Aorta (tissue), 4 donors: ENCODE results near the gene AP1M1. TPM values are rescaled to one million over a fixed set of nuclear protein-coding genes. Genes with fewer than 3 reads are reported as not detected.

ENCODE experiments used
- polyA plus RNA-seq, 2 donors: library from polyadenylated mRNA; stranded (reverse); fragments of 200-250 nt; gene quantifications; one replicate each; pipeline ENCODE4 v1.2.3, GENCODE V29; 2013
- total RNA-seq, 2 donors: library from RNA; stranded (reverse); fragmentation: NEBNext Ultra II Directional; extraction: Animal tissue kit (Norgen Biotek cat#: 25700); gene quantifications; one replicate each; pipeline ENCODE4 v1.2.1, GENCODE V29; 2021
- donor health status: healthy with polysubstance abuse.
- donor health status: Bipolar disorder and iron deficiency.
- donor health status: DM: no; HTN: no; CAD: no.
- donor health status: DM: yes; HTN: yes; CAD: no.

Gene AP1M1
- total and polyA plus RNA-seq, 4 donors, result 25.2 to 74.7 (median 68.5) TPM

Other genes with a start within 250 kb of the AP1M1 start
- not detected for gene OR10H4, start 248.9 kb upstream of the AP1M1 start, total RNA-seq
- not detected for gene OR10H4, start 248.9 kb upstream of the AP1M1 start, polyA plus RNA-seq
- 1,000 to 10,000 TPM in 1 of 2 donors, 100 to 1,000 TPM in 1; 695 to 1,409 TPM for gene TPM4, start 121.4 kb upstream of the AP1M1 start, total RNA-seq
- gene TPM4, start 121.4 kb upstream of the AP1M1 start, polyA plus RNA-seq, result 100 to 1,000 TPM; 800 to 937 TPM
- 10 to 100 TPM; 51.3 to 56.7 TPM for gene RAB8A, start 86.0 kb upstream of the AP1M1 start, total RNA-seq
- gene RAB8A, start 86.0 kb upstream of the AP1M1 start, polyA plus RNA-seq, result 10 to 100 TPM; 17.6 to 30.3 TPM
- 1 to 10 TPM; 1.3 to 1.4 TPM for gene HSH2D, start 54.2 kb upstream of the AP1M1 start, total RNA-seq
- 1 to 10 TPM in 1 of 2 donors, under 1 TPM in 1; 0.10 to 2.5 TPM for gene HSH2D, start 54.2 kb upstream of the AP1M1 start, polyA plus RNA-seq
- not detected for gene CIB3, start 24.4 kb upstream of the AP1M1 start, total RNA-seq
- gene CIB3, start 24.4 kb upstream of the AP1M1 start, polyA plus RNA-seq, result under 1 TPM in 1 of 2 donors, not detected in 1; 0.95 TPM
- 10 to 100 TPM; 46.1 to 46.4 TPM for gene FAM32A, start 12.5 kb upstream of the AP1M1 start, total RNA-seq
- 10 to 100 TPM; 80.6 to 89.5 TPM for gene FAM32A, start 12.5 kb upstream of the AP1M1 start, polyA plus RNA-seq
- gene KLF2, start 126.9 kb downstream of the AP1M1 start, total RNA-seq, result 100 to 1,000 TPM in 1 of 2 donors, 10 to 100 TPM in 1; 98.9 to 223 TPM
- 10 to 100 TPM in 1 of 2 donors, 1 to 10 TPM in 1; 4.8 to 12.4 TPM for gene KLF2, start 126.9 kb downstream of the AP1M1 start, polyA plus RNA-seq